HG02885 (cell line): ENCODE data around the gene FGF19.
A peak's percentile ranks its signal among the peaks of the same experiment; 100 is the strongest.
"Not testable (repeated sequence)": the region's sequence is repeated elsewhere in the genome, so short reads cannot be mapped to it uniquely, and the experiment has no call there.

Experiments used
- ATAC-seq: cut with Tn5 transposase; IDR thresholded peaks from one replicate; pipeline ENCODE4 v1.9.1; 2021; ENCODE audit warnings: mild to moderate bottlenecking; ENCODE audit not compliant: unreplicated experiment, poor library complexity

The FGF19 gene

GRCh38 chr11:69697469-69697843 lies 6.4 kb downstream of the FGF19 start:
- ATAC-seq = no peak

GRCh38 chr11:69696749-69697468 lies 6.9 kb downstream of the FGF19 start:
- ATAC-seq = no peak

GRCh38 chr11:69695995-69696394 lies 7.8 kb downstream of the FGF19 start:
- not testable (repeated sequence) for ATAC-seq

- ATAC-seq = no peak
Measured at GRCh38 chr11:69695581-69695980, 8.2 kb downstream of the FGF19 start.

DNA sequence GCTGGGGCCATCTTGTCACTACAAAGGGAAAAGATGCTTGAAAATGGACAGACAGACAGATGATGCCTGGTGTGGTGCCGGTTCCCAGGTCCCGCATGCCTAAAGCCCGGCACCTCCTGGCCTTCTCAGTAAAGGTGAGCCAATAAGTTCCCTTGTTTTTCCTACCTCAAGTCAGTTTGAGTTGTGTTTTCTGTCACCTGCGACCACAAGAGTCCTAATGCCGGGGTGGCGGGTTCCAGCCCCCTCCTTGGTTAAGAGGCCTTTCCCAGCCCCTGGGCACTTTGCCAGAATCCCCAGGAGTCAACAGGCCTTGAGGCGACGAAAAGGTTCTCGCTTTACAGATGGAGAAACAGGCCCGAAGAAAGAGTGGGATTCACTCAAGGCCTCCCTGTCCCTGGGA lies 9.0 kb downstream of the FGF19 start:
- no peak for ATAC-seq

DNA sequence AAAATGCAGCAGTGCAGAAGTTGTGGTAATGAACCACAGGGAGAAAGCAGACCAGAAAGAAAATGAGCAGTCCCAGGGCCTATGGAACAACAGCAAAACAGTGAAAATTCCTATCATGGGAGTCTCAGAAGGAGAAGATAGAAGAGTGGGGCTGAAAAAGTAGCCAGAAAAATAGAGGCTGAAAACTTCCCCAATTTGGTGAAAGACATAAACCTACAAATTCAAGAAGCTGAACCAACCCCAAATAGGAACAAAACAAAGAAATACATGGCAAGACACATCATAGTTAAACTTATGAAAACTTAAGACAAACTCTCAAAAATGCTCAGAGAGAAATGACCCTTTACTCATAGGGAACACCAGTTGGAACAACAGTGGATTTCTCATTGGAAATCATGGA lies 11.4 kb downstream of the FGF19 start:
- ATAC-seq = no peak

DNA sequence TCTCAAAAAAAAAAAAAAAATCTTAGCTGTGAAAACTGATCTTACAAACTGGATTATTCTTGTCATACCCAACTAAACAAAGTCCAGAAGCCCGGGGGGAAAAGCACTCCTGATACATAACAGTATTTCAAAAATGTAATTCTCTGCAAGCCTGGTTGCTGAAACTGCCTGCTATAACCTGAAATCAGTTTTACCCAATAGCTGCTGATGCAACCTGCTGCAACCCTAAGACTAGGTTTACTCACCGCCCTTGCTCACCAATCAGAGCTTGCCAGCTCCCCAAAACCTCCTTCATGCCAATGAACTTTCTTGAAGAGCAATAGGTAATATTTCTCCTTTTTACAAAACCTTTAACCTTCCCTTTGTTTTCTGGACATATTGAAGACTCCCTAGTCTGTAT lies 12.4 kb downstream of the FGF19 start:
- no peak for ATAC-seq

DNA sequence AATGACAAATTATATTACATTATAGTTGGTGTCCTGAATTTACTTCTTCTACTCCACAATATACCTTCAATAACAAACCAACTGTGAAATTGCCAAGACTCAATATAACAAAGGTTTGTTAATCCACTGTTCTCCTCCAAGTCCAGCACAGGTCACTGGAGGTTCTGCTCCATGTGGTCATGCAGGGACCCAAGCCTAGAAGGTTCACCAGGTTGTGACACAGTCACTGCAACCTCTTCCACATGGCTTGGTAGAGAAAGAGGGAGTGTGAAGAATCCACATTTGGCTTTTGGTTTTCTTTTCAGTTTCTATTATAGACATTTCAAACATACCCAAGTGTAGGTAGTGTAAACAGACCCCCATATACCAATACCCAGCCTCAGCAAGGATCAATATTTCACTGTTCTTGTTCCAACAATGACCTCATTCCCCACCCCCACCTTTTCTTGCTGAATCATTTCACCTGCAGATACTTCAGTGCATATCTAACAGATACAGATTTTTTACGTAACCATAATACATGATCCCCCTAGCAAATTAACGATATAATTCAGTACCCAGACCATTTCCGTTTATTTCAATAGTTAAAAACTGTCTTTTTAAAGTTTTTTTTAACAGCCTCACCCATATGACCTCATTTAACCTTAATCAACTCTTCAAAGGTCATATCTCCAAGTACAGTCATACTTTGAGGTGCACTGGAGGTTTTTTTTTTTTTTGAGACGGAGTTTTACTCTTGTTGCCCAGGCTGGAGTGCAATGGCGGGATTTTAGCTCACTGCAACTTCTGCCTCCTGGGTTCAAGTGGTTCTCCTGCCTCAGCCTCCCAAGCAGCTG lies 14.1 kb downstream of the FGF19 start:
- ATAC-seq = no peak

- ATAC-seq = not testable (repeated sequence)
Measured at GRCh38 chr11:69687969-69688771, 15.7 kb downstream of the FGF19 start.

GRCh38 chr11:69686856-69687255 lies 17.0 kb downstream of the FGF19 start:
- ATAC-seq = no peak

- ATAC-seq = no peak
Measured at GRCh38 chr11:69686452-69686851, 17.4 kb downstream of the FGF19 start.

- ATAC-seq = no peak
Measured at GRCh38 chr11:69685348-69685747, 18.5 kb downstream of the FGF19 start.

- ATAC-seq = no peak
Measured at GRCh38 chr11:69684651-69685050, 19.2 kb downstream of the FGF19 start.

GRCh38 chr11:69683764-69684333 lies 20.0 kb downstream of the FGF19 start:
- no peak for ATAC-seq

DNA sequence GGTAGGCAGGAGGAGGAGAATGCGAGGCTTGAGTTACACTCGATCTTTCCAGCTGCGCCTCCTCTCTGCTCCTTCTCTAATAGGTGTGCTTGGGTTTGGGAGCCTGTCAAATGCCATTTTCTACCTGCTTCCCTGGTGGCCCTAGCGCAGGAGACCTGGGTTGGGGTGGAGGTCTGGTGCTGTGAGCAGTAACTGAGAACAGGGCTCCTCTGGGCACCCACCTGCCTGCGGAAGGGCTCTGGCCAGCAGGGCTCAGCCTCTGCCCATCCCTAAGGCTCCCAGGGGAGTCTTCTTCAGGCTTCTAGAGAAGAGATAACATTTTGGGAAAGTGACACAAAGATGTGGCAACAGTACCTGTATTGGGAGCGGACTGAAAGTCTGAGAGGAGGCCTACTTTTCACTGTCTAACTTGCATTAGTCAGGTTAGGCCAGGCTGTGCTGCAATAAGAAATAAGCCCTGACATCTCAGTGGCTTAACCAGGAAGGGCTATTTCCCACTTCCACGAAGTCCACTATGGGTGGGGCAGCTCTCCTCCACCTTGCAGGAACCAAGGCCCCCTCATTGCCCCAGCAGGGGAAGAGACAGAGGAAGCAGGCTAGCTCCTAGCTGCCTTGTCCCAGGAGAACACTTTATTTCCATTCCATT lies 21.0 kb downstream of the FGF19 start:
- no peak for ATAC-seq

DNA sequence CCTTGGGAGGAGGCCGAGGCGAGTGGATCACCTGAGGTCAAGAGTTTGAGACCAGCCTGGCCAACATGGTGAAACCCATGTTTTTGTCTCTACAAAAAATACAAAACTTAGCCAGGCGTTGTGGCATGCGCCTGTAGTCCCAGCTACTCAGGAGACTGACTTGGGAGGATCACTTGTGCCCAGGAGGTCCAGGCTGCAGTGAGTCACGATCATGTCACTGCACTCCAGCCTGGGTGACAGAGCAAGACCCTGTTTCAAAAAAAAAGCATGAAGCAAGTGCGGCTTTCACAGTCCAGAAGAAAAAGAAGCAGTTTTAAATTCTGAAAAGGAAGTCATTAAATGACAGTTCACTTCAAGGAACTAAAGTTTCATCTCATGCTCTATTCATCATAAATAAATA lies 21.6 kb downstream of the FGF19 start:
- no peak for ATAC-seq

DNA sequence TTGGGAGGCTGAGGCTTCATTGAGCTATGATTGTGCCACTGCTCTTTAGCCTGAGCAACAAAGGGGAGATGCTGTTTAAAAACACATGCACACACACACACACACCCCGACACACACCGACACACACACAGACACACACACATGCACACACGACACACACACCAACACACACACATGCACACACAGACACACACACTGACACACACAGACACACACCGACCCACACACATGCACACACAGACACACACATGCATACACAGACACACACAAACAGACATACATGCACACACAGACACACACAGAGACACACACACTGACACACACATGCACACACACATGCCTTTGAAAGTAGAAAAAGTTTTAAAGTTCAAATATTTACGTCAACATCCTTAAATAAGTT lies 23.1 kb downstream of the FGF19 start:
- ATAC-seq = no peak

DNA sequence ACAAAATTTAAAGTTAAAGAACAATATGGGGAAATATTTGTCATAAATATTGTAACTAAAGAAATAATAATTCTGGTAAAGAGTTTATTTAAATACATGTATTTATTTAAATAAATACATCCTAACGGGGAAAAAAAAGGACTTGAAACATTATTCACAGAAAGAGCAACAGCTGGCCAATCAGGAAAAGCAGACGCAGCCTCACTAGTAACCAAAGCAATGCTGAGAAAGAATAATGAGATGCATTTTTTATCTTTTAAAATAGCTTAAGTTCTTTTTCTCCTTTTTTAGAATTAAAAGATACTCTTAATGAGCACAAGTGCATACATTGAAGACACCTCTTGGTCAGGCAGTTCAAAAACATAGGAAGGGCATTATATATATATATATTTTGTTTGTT lies 26.1 kb downstream of the FGF19 start:
- ATAC-seq = no peak

- peak; percentile 88 for ATAC-seq
Measured at GRCh38 chr11:69674886-69675714, 28.7 kb downstream of the FGF19 start, which contains the start of gene LTO1. TSS of gene LTO1 (minus strand) at chr11:69675353. CDS start at chr11:69675239, 114 bp downstream.
